Gastroesophageal sphincter (tissue), 3 donors: ENCODE results near the gene EBLN2.

ENCODE experiments used
- CTCF ChIP-seq, 4 experiments: fragments of 200-600 bp in 2 of 4; fragments of 450-650 bp in 2 of 4; sonication (generic) in 1 of 4; IDR thresholded peaks; one replicate each; pipeline ENCODE4 v1.5.1; 2017 to 2019; ENCODE audit warnings: antibody characterized with exemption in 4 of 4, mild to moderate bottlenecking in 2 of 4, moderate library complexity in 2 of 4
- EP300 ChIP-seq: sonication (generic); formaldehyde crosslinking; IDR thresholded peaks from one replicate; pipeline ENCODE4 v1.6.1; 2017; ENCODE audit warnings: antibody characterized with exemption, mild to moderate bottlenecking
- POLR2AphosphoS5 ChIP-seq: sonication (generic); formaldehyde crosslinking; IDR thresholded peaks from one replicate; pipeline ENCODE4 v1.6.1; 2017; ENCODE audit warnings: antibody characterized with exemption

- TF ChIP-seq CTCF (IDR thresholded peaks at IDR 0.05) (no peak), POLR2AphosphoS5 (no peak), EP300 (no peak)
Measured at GRCh38 chr3:73049319-73049718, 12.1 kb upstream of the EBLN2 start.
